SIG-M5 (cell line): ENCODE data around the gene OPCML.

Source experiments
- DNase-seq: peaks from one replicate; lab custom pipeline; 2025; lab: John Stamatoyannopoulos, UW

OPCML gene

DNA sequence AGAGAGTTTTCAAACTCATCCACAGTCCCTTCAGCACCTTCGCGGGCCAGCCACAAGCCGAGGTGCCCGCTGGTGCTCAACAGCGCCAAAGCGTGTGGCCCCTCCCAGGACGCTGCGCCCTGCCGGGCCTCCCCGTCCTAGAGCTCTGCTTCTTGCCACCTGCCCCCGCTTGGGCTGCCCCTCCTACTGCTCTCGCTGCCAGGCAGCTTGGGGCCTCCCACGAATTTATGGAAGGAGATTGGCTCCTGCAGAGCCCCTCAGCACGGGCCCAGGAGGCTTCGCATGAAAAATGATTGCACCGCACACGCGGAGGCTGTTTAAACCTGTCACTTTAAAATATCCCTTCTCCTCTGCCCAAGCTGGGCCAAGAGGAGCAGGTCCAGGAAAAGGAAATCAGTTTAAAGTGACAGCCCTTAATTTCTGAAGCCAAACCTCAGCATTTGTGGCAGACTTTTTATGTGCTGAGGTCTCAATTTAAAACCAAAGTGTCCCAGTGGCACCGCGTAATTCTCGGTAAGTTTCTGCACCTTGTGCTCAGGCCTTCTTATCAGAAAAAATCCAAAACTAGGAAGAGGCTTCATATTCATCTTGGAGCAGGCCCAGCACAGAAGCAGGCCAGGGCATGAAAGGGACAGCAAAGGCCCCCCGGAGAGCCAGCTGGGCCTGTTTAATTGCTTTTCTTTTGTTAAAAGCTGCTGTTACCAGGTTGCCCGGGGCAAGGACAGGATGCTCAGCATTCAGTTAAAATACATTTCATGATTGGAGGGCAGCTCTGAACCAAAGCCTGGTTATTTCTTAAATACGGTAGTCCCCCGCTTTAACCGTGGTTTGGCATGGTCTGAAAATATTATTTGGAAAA is 303.6 kb downstream of the OPCML start:
- DNase-seq: no peak

GRCh38 chr11:133227632-133228111 is 304.6 kb downstream of the OPCML start:
- no peak for DNase-seq

DNA sequence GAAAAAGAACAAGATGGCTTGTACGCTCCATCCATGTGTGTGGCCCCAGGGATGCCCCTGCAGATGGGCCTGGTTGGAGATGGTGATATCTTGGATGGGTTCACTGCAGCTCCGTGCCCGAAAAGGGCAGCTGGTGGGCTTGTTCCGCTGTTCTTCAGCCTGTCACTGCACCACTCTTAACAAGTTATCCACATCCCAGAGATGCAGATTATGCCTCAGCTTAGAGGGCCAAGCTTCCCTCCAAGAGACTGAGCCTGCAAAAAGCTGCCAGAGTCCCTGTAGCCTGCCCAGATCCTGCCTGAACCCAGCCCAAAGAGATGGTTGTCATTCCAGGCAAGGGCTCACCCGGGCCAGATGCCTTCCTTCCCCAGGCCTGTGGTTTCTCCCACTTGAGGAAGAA is 308.0 kb downstream of the OPCML start:
- DNase-seq: no peak

DNA sequence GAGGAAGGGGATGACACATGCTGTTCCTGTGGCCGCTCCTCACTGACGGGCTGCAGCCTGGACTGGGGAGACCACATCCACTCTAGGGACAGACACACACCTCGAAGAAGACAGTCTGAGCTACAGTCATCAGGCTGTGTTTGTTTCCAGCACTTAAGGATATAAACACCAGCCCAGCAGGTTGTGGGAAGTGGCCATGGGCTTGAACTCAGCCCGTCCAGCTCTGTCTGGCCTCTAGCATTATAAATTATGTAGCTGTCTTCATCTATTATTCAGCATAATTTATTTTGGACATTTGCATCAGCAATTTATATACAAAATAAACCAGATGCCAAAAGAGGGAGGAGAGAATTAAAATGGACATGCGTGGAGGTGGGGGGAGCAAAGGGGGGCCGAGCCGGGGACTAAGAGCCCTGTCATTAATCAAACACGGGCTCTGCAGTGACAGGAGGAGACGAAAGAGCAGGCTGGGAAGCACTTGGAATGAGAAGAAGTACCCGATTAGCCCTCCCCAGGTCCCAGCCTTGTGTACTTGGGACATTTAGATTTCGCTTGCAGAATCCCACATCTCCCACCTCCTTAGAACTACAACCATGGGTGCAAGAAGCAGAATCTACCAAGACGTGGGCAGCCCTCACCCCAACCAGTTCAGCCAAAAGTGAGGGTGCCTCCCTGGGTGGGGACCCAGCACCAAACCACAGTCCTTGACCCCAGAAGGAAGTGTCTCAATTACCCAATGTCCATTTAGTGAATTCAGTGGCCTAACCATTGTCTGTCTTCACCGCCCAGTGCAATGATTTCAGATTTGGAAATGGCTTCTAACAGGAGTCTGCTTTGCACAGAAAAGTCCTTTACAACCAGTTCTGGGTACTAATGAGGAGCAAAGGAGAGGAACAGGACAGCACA is 309.6 kb downstream of the OPCML start:
- DNase-seq: no peak

DNA sequence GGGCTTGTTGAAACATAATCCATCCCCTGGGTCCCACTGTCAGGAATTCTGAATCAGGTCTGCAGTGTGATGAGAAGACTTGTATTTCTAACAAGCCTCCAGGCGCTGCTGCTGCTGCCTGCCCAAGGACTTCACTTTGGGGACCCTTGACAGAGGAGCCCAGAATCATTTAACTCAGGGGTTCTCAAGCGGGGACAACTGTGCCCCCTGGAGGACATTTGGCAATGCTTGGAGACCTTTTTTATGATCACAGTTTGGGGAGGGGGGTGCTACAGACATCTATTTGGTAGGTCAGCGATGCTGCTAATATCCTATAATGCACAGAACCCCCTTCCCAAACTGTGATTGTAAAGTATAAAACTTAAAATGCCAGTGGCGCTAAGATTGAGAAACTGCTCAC is 312.8 kb downstream of the OPCML start:
- no peak for DNase-seq

GRCh38 chr11:133216813-133217212 is 315.5 kb downstream of the OPCML start:
- DNase-seq: no peak

DNA sequence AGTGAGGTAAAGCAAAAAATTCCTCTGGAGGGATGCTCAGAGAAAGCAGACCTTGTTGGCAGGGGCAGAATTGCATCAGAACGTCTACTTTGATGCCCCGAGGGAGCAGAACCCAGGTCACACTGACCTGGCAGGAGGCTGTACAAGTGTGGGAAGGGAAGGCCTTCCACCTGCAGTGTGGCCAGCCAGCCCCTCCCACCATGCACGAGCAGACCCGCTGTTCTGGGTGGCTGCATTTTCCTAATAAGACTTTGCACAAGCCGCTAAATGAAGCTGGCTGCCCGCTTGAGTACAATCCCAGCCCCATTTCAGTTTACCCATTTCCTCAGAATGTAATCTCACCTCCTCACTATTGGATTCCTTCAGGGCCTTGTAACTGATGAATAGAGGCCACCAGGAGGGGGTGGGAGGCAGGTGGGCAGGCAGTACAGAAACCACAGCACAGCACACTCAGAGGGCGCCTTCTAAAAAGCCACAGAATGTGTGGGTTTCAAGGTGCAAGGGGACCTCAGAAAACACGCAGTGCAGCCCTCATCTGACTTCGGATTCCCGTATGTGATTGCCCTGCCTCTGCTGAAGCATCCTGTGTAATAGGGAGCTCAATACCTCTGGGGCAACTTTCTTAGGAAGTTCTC is 316.6 kb downstream of the OPCML start:
- DNase-seq: no peak

DNA sequence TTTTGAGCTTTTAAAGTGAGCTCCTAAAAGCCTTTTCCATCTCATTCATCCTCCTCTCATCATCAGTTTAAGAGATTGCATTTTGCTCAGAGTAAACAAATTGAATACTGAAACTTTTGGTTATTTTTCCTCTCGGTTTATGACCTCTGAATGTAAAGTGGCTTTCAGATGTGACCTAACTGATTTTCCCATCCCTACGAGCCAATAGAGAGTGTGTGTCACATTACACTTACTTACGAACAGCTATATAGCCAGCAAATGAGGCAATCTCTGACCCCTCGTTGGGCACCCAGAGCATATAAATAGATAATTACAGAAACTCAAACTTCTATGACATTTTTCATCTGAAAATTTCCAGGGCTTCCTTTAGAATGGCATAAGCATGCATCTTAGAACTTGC is 317.7 kb downstream of the OPCML start:
- DNase-seq: no peak

GRCh38 chr11:133212201-133212600 is 320.1 kb downstream of the OPCML start:
- DNase-seq: no peak

DNA sequence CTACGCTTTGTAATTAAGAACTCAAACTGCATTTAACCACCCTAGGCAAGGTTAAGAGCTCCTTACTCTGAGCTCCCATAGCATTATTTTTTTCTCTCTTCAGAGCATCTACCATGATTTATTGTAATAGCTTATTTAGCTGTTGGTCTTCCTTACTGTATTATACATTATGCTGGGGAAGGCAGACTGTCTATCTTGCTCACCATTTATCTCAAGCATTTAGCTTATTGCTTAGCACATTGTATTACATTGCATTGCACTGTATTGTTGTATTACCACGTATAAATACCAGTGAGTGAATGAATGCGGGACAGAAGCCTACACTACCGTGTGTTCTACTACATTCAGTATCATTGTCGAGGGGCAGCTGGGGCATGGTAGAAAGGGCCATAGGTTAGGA is 324.3 kb downstream of the OPCML start:
- no peak for DNase-seq

DNA sequence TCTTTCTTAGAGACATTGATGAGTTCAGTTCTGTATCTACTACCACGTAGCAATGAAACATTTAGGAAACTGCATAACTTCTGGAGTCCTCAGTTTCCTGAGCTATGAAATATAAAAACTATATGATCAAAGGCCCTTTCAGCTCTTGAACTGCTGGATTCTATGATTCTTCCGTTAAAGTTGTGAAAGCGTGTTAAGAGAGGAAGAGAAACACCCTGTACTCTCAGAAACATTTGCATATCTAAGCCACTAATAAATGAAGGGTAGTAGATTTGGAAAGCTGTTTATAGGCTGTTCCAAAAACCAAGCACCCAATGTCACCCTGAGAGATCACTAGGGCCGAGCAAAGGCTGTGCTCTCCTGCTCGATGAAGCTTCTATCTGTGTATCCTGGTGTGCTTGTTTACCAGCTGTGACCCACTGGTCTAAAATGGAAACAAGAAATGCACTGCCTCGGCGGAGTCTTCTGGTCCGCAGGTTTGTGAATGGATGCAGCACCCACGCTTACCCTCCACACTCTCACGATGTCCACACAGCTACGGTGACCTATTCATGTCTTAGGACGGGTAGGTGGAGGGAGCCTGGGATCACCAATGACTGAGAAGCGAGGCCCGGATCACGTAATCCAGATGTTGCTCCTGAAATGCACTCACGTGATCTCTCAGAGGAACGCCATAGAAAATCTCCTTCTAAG is 325.8 kb downstream of the OPCML start:
- DNase-seq: no peak

DNA sequence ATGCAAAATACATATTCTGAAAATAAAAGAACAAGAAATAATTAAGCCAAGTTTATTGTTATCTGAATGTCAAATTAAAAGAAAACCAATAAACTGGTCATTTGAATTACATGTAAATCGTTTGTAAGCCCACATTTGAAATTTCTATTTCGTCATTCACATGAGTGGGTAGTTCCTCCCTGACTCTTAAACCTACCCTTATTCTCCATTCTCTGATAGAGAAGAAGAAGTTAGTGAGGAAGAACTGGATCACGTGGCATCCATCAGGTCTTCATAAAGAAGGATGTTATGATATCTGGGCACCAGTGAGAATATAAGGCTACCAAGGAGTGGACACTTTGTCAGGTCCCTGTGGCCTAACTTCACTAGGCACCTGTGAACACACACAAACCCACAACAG is 328.1 kb downstream of the OPCML start:
- DNase-seq: no peak

DNA sequence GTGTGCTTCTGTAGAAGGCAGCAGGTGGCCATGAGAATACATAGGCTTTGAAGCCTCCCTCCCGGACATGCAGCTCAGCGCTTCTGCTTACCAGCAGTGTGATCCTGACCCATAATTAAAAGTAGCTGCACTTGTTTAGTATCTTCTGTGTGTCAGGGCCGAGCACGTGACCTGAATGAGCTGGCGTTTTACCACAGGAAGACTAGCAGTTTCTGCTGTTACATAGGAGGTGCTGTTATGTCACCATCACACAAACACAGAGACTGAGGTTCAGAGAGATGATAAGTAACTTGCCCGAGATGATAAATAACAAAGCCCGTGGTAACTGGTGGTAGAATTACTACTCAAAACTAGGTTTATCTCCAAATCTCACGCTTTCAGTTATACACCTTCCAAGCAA is 329.5 kb downstream of the OPCML start:
- DNase-seq: no peak

DNA sequence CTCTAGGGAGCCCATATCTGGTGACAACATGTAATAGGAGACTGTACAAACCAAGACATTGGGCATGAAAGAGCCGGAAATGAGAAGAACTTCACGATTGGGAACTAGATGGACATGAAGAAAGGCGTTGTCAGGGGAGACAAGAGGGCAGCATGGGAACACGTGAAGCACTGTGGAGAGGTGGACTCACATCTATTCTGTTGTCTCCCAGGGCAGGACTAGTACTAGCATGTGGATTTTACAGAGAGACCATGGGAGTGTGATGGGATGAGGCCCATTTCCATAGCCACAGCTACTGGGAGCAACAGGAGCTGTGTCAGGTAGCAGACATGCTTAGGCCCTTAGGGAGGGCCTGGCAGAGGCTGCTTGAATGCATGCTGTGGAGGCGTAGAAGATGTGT is 333.9 kb downstream of the OPCML start:
- no peak for DNase-seq

GRCh38 chr11:133197425-133197824 is 334.9 kb downstream of the OPCML start:
- DNase-seq: no peak

DNA sequence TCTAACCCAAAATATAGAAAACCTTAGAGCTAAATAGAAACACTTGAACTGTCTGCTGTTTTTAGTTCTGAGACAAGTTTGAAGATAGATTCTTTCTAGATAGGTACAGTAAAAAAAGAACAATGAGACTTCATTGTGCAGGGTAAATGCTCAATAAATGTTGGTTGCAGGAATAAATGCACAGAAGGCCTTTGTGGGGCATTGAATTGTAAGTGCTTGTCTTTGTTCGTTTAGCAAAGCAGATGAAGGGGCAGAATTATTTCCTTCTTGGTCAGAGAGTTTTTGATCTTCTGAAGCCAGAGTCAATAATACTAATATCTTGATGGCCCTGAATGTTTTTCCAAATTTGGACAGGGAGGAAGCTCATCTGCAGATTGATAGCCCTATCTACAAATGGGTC is 340.4 kb downstream of the OPCML start:
- no peak for DNase-seq

GRCh38 chr11:133181667-133182066 is 350.6 kb downstream of the OPCML start:
- DNase-seq: no peak

DNA sequence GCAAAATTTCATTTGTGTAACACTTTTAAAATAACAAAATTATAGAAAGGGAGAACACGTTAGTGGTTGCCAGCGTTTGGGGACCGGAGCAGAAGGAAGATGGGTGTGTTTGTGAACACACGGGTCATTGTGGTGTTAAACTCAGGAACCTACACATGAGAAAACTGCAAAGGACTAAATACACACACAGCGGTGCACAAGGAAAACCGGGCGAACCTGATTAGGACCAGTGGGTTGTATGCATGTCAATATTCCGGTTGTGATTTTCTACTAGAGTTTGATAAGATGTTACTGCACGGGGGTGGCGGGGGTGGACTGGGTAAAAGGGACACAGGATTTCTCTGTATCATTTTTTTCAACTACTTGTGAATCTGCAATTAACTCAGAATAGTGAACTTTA is 351.2 kb downstream of the OPCML start:
- DNase-seq: no peak

GRCh38 chr11:133180201-133180600 is 352.1 kb downstream of the OPCML start:
- DNase-seq: no peak

DNA sequence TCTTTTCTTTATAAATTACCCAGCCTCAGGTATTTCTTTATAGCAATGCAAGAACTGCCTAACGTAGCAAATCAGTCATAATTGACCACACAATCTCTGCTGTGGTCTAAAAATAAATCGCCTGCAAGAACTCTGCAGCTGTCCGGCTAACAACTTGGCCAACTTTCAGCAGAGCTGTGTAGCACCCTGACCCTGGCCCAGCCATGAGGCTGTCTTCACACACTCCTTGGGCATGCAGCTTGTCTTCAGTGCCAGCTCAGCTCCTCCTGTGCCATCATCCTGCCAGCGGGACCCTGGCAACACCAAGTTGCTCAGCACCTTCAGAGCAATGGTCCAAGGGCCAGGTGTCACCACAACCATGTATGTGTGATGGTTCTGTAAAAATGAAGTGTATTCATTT is 355.6 kb downstream of the OPCML start:
- no peak for DNase-seq

- no peak for DNase-seq
These were observed 357.2 kb downstream of the OPCML start for GRCh38 chr11:133175103-133175502.
